Calu3 (cell line): ENCODE measurements around the gene SLC35D3. TPM values are rescaled to one million over a fixed set of nuclear protein-coding genes. Genes with fewer than 3 reads are reported as not detected.

Experiments
- BruUV-seq: library from RNA; stranded (reverse); fragments of 400-500 nt; replicated peaks from 2 replicates; lab custom pipeline; 2021; lab: Mats Ljungman, UMichigan
- CTCF ChIA-PET: fragments of 300-600 bp; sonication (Branson Sonifier 250); formaldehyde crosslinking; loops from one replicate; lab custom pipeline; 2022; ENCODE audit warnings: antibody characterized with exemption; lab: Charles Lee
- DNase-seq: peaks from one replicate; pipeline ENCODE4 v3.0.0; 2022
- H3K27ac Mint-ChIP-seq: one replicate; pipeline ENCODE4 v1.8.0; 2022; ENCODE audit warnings: mixed read lengths; ENCODE audit not compliant: unreplicated experiment
- H3K27me3 Mint-ChIP-seq: one replicate; pipeline ENCODE4 v1.8.0; 2022; ENCODE audit warnings: mixed read lengths; ENCODE audit not compliant: unreplicated experiment
- H3K36me3 Mint-ChIP-seq: one replicate; pipeline ENCODE4 v1.8.0; 2022; ENCODE audit warnings: mild to moderate bottlenecking, moderate library complexity, mixed read lengths; ENCODE audit not compliant: insufficient read depth, unreplicated experiment
- H3K4me1 Mint-ChIP-seq: one replicate; pipeline ENCODE4 v1.8.0; 2022; ENCODE audit warnings: mild to moderate bottlenecking, low read depth, mixed read lengths; ENCODE audit not compliant: unreplicated experiment
- H3K4me3 Mint-ChIP-seq: one replicate; pipeline ENCODE4 v1.8.0; 2022; ENCODE audit warnings: mild to moderate bottlenecking, low read depth, moderate library complexity, mixed read lengths; ENCODE audit not compliant: unreplicated experiment
- H3K9me3 Mint-ChIP-seq: one replicate; pipeline ENCODE4 v1.8.0; 2022; ENCODE audit warnings: low read depth, mixed read lengths; ENCODE audit not compliant: unreplicated experiment
- intact Hi-C: fragments of 100-400 bp; cut with micrococcal nuclease; formaldehyde crosslinking; loops from one replicate; pipeline ENCODE4 v1.10.0; 2022; ENCODE audit not compliant: unreplicated experiment
- total RNA-seq: library from RNA; stranded (reverse); gene quantifications from 2 replicates; pipeline ENCODE4 v1.2.3, GENCODE V29; 2022
- TF ChIP-seq, protein P1 (sequence below): fragments of 200-600 bp; IDR thresholded peaks from one replicate; pipeline ENCODE4 v1.8.0; 2022; ENCODE audit warnings: antibody characterized with exemption; ENCODE audit not compliant: unreplicated experiment

Gene SLC35D3
- total RNA-seq, 1 experiment from 2014 or later: not detected

DNA sequence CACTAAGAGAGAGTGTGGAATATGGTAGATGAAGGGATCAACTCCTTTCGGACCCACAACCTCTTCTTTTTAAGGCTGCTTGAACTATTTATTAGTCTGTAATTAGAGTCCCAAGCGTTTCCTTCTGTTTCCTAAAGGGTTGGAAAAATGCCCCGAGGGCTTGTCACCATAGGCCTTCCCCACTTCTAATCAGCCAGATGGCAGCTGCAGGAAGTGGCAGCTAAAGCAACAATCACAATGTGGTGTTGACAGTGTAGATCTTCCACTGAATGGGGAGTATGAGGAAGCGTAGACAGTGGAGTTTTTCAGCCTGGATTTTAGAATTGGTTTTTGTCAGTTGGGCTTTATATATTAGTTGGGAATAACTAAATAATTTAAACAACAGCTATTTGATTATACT lies 40.6 kb downstream of the SLC35D3 start:
- intact Hi-C loops: no loop called here
- CTCF ChIA-PET: no interaction called here
- TF ChIP-seq, protein P1, sequence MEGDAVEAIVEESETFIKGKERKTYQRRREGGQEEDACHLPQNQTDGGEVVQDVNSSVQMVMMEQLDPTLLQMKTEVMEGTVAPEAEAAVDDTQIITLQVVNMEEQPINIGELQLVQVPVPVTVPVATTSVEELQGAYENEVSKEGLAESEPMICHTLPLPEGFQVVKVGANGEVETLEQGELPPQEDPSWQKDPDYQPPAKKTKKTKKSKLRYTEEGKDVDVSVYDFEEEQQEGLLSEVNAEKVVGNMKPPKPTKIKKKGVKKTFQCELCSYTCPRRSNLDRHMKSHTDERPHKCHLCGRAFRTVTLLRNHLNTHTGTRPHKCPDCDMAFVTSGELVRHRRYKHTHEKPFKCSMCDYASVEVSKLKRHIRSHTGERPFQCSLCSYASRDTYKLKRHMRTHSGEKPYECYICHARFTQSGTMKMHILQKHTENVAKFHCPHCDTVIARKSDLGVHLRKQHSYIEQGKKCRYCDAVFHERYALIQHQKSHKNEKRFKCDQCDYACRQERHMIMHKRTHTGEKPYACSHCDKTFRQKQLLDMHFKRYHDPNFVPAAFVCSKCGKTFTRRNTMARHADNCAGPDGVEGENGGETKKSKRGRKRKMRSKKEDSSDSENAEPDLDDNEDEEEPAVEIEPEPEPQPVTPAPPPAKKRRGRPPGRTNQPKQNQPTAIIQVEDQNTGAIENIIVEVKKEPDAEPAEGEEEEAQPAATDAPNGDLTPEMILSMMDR: no peak
- Mint-ChIP-seq H3K36me3 (no peaks in the 10 kb centered on the region), H3K4me3 (no peak overlapping the region), H3K27me3 (no peaks in the 10 kb centered on the region), H3K9me3 (no peaks in the 10 kb centered on the region), H3K27ac (no peak overlapping the region), H3K4me1 (peaks cover 15% of the 10 kb centered on the region)
- no TSS peak for BruUV-seq
- DNase-seq: no peak

DNA sequence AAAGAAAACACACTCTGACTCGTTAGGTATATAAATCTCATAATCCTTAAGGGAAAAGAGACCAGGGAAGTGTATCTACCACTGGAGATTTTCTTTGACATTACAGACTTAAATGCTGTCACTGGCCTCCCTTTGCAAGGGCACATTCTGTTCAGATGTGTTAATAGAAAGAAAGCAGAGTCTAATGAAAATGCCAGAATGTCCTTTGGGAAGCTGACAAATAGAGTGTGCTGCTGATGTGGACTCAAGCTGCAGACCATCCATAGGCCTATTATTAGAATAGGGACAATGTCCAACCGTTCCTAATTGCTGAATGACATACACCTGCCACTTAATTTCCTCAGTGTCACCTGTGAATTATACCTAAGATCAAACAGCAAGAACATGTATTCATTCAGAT lies 41.2 kb downstream of the SLC35D3 start:
- intact Hi-C loops: no loop called here
- peaks cover 15% of the 10 kb centered on the region for H3K4me1 Mint-ChIP-seq
- H3K9me3 Mint-ChIP-seq: no peaks in the 10 kb centered on the region
- DNase-seq: no peak
- CTCF ChIA-PET: no interaction called here
- H3K36me3 Mint-ChIP-seq: no peaks in the 10 kb centered on the region
- TF ChIP-seq, protein P1: no peak
- H3K4me3 Mint-ChIP-seq: no peak overlapping the region
- H3K27me3 Mint-ChIP-seq: no peaks in the 10 kb centered on the region
- H3K27ac Mint-ChIP-seq: no peak overlapping the region
- BruUV-seq: no TSS peak

DNA sequence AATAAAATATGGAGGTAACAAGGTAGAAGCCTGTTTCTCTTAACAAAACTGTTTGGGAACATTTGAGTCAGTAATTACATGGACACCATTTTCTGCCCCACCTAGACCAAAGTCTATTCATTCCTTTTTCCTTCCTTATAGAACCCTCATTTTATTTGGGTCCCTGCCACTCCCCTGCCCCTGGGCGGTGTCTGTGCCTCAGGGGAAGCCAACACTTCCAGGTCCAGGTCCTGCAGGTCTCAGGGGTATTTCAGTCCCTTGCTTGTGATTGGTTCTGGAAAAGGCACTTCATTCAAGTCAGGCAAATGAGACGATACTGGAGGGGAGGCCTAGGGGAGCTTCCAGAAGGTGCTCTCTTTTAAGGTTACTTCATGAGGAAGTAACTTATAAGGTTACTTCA lies 42.3 kb downstream of the SLC35D3 start:
- no peaks in the 10 kb centered on the region for H3K36me3 Mint-ChIP-seq
- no peak overlapping the region for H3K4me3 Mint-ChIP-seq
- BruUV-seq: no TSS peak
- CTCF ChIA-PET: no interaction called here
- no peak for DNase-seq
- intact Hi-C loops: no loop called here
- no peaks in the 10 kb centered on the region for H3K27me3 Mint-ChIP-seq
- TF ChIP-seq, protein P1: no peak
- H3K27ac Mint-ChIP-seq: no peak overlapping the region
- peaks cover 3% of the 10 kb centered on the region for H3K9me3 Mint-ChIP-seq
- H3K4me1 Mint-ChIP-seq: peaks cover 24% of the 10 kb centered on the region

DNA sequence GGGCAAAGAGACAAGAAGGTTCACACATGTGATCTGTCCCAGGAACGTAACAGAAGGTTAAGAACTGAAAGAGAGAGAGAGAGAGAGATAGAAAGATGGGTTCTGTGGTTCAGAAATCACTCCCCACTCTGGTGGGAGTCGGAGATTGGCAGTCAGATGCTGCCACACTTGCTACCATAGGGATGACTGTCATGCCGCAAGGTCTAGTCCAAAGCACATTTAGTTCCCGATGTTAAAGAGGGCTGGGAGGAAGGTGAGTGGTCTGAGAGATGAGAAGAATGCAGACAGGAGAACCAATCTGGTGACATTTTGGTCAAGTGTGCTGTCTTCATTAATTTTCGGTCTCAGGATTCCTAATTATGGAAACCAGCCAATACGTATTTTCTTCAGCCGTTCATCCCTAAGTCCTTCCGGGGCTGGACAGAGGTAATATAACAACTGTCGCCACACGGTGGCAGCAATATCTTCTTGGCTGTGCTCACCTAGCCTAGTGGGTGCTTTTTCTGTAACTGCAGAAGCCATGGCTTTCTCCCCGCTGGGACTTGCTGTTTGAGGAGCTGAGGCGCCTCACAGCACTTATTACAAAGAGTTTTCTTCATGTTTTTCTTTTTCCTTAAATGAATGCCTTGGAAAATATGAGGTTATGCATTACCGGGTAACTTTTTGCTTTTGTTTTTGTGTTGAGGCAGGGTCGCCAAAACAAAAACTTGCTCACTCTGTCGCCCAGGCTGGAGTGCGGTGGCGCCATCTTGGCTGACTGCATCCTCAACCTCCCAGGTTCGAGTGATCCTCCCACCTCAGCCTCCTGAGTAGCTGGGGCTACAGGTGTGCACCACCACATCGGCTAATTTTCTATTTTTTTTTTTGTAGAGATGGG lies 46.0 kb downstream of the SLC35D3 start:
- CTCF ChIA-PET: interaction anchor here (0.6 to 1.1 kb wide), 3 partner anchors 45 to 126 kb away, joined by 4 to 5 read pairs (median 4); partner anchors contain the start of gene IL20RA
- no TSS peak for BruUV-seq
- intact Hi-C loops: loop anchor here (2.0 kb wide), 1 partner anchor 47 kb away; no protein-coding TSS in a partner anchor

More for the DNA sequence above, 46.0 kb downstream of the SLC35D3 start:
- Mint-ChIP-seq H3K27me3 (no peaks in the 10 kb centered on the region), H3K27ac (no peak overlapping the region), H3K4me3 (no peak overlapping the region), H3K9me3 (peaks cover 3% of the 10 kb centered on the region), H3K4me1 (peaks cover 9% of the 10 kb centered on the region), H3K36me3 (no peaks in the 10 kb centered on the region)
- TF ChIP-seq, protein P1: no peak
- peak; percentile 74 for DNase-seq
